K562 (cell line): ENCODE data around the gene EEF1AKMT4. TPM values are rescaled to one million over a fixed set of nuclear protein-coding genes. Genes with fewer than 3 reads are reported as not detected.

ENCODE experiments used
- C11orf30 ChIP-seq: fragments of 450-650 bp; IDR thresholded peaks from 2 replicates; pipeline ENCODE4 v1.6.1; 2016; ENCODE audit warnings: low read depth, mild to moderate bottlenecking
- CHD2 ChIP-seq: IDR thresholded peaks from 2 replicates; pipeline ENCODE4 v1.6.1; 2011; ENCODE audit warnings: low read depth, low read length
- FOXP4 ChIP-seq: sonication (generic); formaldehyde crosslinking; IDR thresholded peaks from 2 replicates; pipeline ENCODE4 v1.8.0; 2022; ENCODE audit warnings: mild to moderate bottlenecking, missing genetic modification reagents, borderline replicate concordance
- MCM2 ChIP-seq: fragments of 450-650 bp; IDR thresholded peaks from 2 replicates; pipeline ENCODE4 v1.6.1; 2017; ENCODE audit warnings: low read depth, mild to moderate bottlenecking
- MITF ChIP-seq: IDR thresholded peaks from 2 replicates; pipeline ENCODE4 v1.6.1; 2014; ENCODE audit warnings: antibody characterized with exemption
- PPARD ChIP-seq: fragments of 250-450 bp; sonication (Bioruptor Pico); IDR thresholded peaks from 2 replicates; pipeline ENCODE4 v1.8.0; 2022; ENCODE audit warnings: inconsistent platforms, mild to moderate bottlenecking, moderate library complexity
- SAFB ChIP-seq: fragments of 200-400 bp; formaldehyde crosslinking; IDR thresholded peaks from 2 replicates; pipeline ENCODE4 v1.6.1; 2017; ENCODE audit warnings: low read depth, low read length, borderline replicate concordance
- STAT6 ChIP-seq: sonication (generic); formaldehyde crosslinking; IDR thresholded peaks from 2 replicates; pipeline ENCODE4 v1.8.1; 2023; ENCODE audit warnings: mild to moderate bottlenecking, missing genetic modification reagents
- TFE3 ChIP-seq: fragments of 450-650 bp; formaldehyde crosslinking; IDR thresholded peaks from 2 replicates; pipeline ENCODE4 v1.4.0; 2020; ENCODE audit warnings: mild to moderate bottlenecking, mixed read lengths
- TGIF2 ChIP-seq: sonication (generic); formaldehyde crosslinking; IDR thresholded peaks from 2 replicates; pipeline ENCODE4 v1.8.1; 2022; ENCODE audit warnings: mild to moderate bottlenecking, missing genetic modification reagents, moderate library complexity
- THRAP3 ChIP-seq: fragments of 450-650 bp; IDR thresholded peaks from 2 replicates; pipeline ENCODE4 v1.6.1; 2016; ENCODE audit warnings: mild to moderate bottlenecking, inconsistent platforms, borderline replicate concordance
- U2AF1 ChIP-seq: fragments of 200-400 bp; formaldehyde crosslinking; optimal IDR thresholded peaks from 2 replicates; pipeline ENCODE3; 2017; ENCODE audit warnings: mild to moderate bottlenecking, low read depth, low read length, moderate library complexity
- ZNF133 ChIP-seq: fragments of 250-450 bp; sonication (Bioruptor Pico); IDR thresholded peaks from 2 replicates; pipeline ENCODE4 v1.4.0; 2020; ENCODE audit warnings: mild to moderate bottlenecking
- ZNF384 ChIP-seq: IDR thresholded peaks from 2 replicates; pipeline ENCODE4 v1.6.1; 2012; ENCODE audit warnings: low read depth, low read length, improper control_type of control experiment
- ZNF518B ChIP-seq: fragments of 250-450 bp; sonication (Bioruptor Pico); IDR thresholded peaks from 2 replicates; pipeline ENCODE4 v1.5.0; 2021; ENCODE audit warnings: mild to moderate bottlenecking, moderate library complexity
- polyA plus RNA-seq, 8 experiments: library from polyadenylated mRNA; depleted of rRNA in 4 of 8; stranded (reverse) in 5 of 8; unstranded in 3 of 8; fragments of >200 nt; fragmentation: Nextera tagmentation in 2 of 8; fragmentation: Illumina TruSeq in 1 of 8; extraction: Ambion mirVana in 2 of 8; extraction: Trizol in 1 of 8; gene quantifications; 2 replicates each; pipeline versions ENCODE4 v1.2.1 to v1.2.3, GENCODE V29; 2011 to 2014; ENCODE audit warnings: inconsistent platforms in 1 of 8, missing spikeins in 1 of 8
- total RNA-seq, 7 experiments: library from RNA; depleted of rRNA in 6 of 7; stranded (reverse); fragments of >200 nt in 6 of 7; fragmentation: Illumina TruSeq in 2 of 7; extraction: Trizol in 2 of 7; gene quantifications; 2 replicates each; pipeline versions ENCODE4 v1.2.1 to v1.2.3, GENCODE V29; 2011 to 2021; ENCODE audit warnings: low replicate concordance in 1 of 7

EEF1AKMT4 gene
- total and polyA plus RNA-seq, 9 of the 15 experiments (the other 6 are each of a cell fraction or from before 2014, with no cell fraction given), result 10.3 to 49.4 (median 18.9) TPM

GRCh38 chr3:184249412-184250166 is at the start of gene EEF1AKMT4 (continued):
- TF ChIP-seq TGIF2 (no peak), FOXP4 (CRISPR knock-in tag) (no peak), ZNF133 (CRISPR knock-in tag) (no peak), STAT6 (CRISPR knock-in tag) (no peak; the same call in 1 of the 2 replicates), ZNF384 (no peak), CHD2 (peak; percentile 38; the same call in 1 of the 2 replicates), TFE3 (CRISPR knock-in tag) (no peak), MCM2 (no peak), C11orf30 (no peak), MITF (peak; percentile 20; the same call in 1 of the 2 replicates), THRAP3 (no peak), PPARD (CRISPR knock-in tag) (no peak), ZNF518B (CRISPR knock-in tag) (no peak), U2AF1 (no peak), SAFB (no peak)
